Activated CD4-positive, alpha-beta T cell treated with anti-CD3 and anti-CD28 coated beads, Interleukin-10, Interleukin-2, amounts not matched to agents 100 ng/mL and 50 ng/mL, durations not matched to agents 16 hours and 8 hours (primary cell): ENCODE measurements around the gene ANXA5.
A peak's percentile ranks its signal among the peaks of the same experiment; 100 is the strongest.
"Not testable (repeated sequence)": the region's sequence is repeated elsewhere in the genome, so short reads cannot be mapped to it uniquely, and the experiment has no call there.

Source experiments
- DNase-seq: peaks from one replicate; pipeline ENCODE4 v3.0.0-alpha.2; 2020

The ANXA5 gene

DNA sequence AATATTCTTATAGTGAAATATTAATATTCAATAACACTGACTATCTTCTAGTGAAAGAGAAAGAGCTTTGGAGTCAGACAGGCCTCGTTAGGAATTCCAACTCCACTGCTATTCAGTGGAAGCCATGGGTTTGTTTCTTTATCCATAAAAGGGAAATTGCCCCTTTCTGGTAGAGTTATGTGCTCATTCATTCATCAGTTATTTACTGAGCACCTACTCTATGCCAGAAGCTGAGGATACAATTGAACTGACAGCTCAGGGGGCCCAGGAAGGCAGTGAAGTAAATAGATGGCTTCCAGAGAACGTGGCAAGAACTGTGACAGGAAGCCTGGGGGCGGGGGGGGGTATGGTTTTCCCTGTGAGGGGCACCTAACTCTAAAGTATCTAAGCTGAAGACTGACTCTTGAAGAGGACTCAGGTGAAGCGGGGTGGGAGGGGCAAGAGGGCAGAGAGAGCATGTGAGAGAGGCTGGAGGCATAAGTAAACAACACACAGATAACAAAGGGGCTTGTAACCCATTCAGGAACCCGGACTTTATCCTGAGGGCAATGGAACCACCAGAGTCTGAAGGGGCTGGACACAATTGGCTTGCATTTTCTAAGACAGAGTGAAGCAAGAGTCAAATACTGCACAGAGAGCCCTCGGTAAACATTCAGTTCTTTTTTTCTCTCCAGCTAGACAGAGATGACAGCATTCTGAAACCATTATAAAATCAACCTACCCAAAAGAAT, 20.3 kb downstream of the ANXA5 start:
- no peak for DNase-seq

DNA sequence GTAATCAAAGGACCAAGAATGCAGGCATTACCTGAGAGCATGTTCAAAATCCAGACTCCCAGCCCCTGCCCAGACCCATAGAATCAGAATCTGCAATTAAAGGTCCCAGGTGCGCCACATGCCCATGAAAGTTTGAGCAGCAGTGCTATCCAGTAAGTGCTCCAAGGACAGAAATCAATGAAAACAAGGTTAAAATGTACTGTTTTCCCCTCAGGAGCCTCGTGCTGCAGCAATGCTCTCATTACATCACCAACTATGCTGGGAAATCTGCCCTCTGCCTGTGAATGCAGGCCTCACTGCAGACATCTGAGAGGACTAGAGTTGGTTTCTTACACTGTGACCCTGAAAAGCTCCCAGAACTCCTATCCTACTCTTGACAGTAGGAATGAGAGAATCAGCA, 21.1 kb downstream of the ANXA5 start:
- DNase-seq: no peak

DNA sequence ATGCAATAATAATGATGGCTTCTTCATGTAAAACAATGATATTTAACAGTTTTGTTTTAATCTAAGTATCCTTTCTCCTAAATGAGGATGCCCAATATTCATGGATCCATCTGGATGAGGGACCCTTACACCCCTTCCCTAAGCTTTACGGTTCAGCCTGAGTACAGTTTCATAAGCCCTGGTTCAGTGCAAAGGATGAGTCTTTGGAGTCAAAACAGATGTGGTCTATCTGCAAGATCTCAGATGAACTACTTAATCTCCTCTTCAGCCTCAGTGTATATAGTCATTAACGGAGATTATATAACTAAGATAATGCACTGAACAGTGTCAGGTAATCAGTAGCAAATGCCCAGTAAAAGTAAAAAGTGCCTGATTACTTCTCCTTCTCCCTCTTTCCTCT, 22.1 kb downstream of the ANXA5 start:
- DNase-seq: no peak

DNA sequence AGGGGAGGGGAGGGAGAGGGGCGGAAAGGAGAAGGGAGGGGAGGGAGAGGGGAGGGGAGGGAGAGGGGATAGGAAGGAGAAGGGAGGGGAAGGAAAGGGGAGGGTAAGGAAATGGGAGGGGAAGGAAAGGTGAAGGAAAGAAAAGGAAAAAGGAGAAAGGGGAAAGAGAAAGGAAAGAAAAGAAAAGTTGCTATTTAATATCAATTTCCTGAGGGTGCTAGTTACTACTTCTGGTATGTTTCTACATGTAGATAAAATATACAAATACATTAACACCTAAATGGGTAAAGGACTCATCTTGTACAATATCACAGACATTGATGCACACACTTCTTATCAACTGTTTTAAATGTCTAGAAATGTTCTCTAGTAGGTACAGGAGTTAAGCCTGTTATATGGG, 22.6 kb downstream of the ANXA5 start:
- no peak for DNase-seq

DNA sequence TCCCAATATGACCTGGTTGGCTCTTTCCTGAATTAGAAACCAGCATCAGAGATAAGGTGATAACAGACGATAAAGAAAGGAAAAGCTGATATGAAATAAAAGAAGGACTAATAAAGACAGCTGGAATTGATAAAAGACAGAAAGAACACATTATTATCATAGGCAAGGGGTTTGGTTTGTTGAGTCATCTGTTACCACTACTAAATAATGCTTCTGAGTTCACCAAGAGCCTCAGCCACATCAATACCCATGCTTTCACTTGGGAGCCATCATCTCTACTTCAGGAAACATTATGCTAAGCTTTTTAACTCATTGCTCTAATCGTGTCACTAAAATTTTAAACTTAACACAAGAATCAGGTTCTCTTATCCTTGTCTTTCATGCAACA, 27.6 kb downstream of the ANXA5 start:
- no peak for DNase-seq

DNA sequence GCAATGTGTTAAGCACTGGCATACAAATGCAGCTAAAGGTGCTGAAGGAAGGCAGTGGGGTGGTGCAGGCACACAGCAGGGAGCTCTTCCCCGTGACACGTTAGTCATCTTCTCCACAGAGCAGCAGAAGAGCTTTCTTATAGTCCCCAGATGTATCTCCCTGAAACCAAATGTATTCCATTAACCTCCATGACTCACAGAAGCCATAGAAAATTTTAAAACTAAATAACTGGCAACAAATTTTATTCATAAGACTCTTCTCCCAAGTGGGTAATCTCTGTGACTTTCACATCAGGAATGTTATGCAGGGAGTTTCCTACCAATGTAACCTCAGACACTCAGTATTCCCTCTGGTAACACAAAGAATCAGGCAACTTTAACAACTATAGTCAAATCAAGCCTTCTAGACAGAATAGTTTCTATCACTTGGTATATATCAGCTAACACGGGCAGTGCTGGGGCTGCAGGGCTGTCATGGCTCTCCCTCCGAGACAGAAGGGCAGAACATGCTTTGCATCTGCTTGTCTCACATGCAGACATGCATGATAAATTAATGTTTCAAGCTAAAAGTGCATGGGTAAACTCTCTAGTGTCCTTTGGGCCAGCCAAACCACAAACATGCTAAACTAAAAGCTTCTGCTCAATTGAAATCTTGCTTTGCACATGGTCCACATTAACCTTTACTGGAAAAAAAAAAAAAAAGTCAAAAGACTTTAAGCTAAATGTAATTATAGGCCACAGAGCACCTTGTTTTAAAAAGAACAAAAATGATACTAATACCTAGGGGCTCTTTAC, 28.2 kb downstream of the ANXA5 start:
- DNase-seq: no peak

DNA sequence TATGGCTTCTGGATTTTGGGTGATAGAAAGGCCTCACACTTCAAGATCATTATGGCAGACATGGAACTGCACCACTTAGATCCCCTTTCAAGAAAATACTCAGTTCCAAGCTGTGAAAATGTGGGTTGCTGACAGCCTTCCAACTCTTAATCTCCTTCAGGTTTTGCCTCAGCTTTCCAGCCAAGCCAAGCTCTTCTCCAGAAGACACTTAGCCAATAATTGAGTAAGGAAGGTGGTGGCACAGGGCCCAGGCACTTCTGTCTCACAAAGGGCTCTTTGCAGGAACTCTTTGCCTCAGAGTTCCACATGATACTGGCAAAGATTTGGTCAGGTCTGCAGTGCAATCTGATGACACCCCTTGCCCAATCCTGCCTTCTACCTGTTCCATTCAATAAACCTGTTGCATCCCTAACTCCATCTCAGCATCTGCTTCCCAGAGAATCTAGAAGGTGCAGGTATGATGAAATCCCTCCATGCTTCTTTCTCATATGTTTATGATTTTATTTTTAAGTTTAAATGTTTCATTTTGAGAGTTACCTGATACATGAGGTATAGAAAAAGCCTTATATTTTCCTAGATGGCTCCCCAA, 30.6 kb downstream of the ANXA5 start:
- DNase-seq: no peak

DNA sequence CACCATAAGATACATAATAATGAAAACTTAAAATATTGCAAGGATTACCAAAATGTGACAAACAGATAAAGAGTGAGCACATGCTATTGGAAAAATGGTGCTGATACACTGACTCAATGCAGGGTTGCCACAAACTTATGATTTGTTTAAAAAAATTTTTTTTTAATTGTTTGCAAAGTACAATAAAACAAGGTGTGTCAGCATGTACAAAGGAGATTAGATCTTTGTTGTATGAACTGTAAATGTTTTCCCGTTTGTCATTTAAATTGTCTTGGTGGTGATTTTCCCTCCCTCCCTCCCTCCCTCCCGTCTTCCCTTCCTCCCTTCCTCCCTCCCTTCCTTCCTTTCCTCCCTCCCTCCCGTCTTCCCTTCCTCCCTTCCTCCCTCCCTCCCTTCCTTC, 31.4 kb downstream of the ANXA5 start:
- no peak for DNase-seq

DNA sequence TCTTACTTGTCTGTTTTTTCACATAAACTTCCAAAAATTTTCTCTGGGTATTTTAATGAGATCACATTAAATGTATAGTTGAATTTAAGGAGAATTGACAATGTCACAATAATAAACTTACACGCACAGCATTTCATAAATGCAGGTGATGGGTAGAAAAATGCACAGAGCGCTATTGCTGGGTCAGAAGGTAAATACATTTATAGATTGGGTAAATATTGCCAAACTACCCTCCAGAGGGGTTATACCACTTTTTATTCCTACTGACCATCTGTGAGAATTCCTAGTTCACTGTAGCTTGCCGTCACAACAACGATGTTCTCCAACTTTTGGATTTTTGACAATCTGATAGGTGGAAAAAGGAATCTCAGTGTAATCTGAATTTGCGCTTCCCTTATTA, 34.6 kb downstream of the ANXA5 start:
- DNase-seq: no peak

DNA sequence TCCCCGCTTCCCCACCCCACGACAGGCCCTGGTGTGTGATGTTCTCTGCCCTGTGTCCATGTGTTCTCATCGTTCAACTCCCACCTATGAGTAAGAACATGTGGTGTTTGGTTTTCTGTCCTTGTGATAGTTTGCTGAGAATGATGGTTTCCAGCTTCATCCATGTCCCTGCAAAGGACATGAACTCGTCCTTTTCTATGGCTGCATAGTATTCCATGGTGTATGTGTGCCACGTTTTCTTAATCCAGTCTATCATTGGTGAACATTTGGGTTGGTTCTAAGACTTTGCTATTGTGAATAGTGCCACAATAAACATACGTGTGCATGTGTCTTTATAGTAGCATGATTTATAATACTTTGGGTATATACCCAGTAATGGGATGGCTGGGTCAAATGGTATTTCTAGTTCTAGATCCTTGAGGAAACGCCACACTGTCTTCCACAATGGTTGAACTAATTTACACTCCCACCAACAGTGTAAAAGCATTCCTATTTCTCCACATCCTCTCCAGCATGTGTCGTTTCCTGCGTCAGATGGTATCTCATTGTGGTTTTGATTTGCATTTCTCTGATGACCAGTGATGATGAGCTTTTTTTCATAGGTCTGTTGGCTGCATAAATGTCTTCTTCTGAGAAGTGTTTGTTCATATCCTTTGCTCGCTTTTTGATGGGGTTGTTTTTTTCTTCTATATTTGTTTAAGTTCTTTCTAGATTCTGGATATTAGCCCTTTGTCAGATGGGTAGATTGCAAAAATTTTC, 36.4 kb downstream of the ANXA5 start:
- DNase-seq: not testable (repeated sequence)

DNA sequence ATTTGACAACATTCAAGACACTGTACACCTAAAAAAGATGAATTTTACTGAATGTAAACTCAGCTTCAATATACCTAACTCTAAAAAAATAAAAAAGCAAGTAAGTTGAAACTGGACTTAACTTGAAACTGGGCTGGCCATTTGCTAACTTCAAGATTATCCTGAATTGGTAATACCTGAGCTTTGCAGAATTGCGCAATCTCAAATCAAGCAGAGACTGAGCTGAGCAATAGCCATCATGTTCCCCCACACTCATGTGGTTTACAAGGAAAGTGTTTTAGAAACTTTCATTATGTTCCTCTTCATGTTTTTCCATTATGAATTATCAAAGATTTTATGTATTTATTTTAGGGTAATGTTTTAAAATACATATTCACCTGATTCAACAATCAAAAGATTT, 38.7 kb downstream of the ANXA5 start:
- no peak for DNase-seq

DNA sequence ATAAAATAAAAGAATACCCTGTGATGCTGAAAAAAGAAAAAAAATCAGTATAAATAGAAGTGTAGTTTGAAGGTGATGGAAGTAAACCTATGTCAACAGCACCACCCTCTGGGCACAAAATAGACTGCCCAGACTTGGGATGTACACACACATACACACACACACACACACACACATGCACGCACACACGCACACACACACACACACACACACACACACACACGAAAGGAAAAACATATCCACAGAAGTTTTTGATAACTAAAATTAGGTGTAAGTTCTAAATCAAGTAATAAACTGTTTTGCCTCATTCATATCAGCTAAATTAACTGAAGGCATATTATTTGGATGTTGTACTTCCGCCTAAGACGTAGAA, 40.5 kb downstream of the ANXA5 start:
- peak; percentile 48 for DNase-seq

DNA sequence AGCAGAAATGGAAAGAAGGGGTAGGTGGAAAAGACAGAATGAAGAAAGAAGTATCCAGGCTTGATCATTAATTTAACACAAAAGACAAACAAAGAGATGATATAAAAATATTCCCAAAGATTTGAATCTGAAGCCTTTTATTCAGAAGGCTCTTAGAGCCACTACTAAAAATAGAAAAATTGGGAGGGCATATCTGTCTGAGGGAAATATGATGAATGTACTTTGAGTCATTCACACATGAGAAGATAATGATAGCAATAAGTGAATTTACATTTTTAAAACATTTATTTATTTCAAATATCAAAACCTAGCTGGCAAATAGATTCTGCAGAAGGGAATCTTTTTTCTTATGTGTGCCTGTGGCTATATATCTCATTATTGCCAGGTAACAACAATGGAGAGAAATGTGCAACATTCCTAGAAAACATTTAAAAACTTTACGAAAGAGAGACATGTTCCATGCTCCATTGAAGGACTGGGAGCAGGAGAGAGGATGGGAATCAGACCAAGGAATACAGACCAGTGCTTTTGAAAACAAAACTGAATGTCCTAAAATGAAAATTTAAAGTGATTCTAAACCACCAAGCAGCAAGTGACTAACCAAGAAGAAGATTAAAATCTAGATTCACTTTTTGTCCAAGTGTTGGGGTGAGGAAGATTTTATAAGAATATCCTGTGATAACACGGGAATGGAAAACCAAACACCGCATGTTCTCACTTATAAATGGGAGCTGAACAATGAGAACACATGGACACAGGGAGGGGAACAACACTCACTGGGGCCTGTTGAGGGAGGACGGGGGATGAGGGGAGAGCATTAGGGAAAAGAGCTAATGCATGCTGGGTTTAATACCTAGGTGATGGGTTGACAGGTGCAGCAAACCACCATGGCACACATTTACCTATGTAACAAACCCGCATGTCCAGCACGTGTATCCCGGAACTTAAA, 41.2 kb downstream of the ANXA5 start:
- no peak for DNase-seq

DNA sequence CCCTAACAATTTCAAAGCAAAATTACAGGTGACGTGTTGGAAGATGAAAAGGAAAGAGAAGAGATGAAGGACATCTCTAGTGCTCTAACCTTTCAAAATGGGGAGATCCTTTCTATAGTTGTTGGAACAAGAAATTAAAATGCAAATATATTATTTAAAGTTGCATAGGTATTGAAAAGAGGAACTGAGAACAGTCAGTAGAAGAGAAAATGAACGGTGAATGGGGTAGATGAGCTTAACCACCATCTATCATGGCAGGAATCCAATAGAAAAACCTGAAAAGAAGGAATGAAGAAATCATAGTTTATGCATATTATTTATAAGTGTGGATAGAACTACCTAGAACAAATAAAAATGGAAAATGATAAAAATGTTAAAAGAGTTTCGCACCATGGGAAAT, 42.0 kb downstream of the ANXA5 start:
- no peak for DNase-seq

DNA sequence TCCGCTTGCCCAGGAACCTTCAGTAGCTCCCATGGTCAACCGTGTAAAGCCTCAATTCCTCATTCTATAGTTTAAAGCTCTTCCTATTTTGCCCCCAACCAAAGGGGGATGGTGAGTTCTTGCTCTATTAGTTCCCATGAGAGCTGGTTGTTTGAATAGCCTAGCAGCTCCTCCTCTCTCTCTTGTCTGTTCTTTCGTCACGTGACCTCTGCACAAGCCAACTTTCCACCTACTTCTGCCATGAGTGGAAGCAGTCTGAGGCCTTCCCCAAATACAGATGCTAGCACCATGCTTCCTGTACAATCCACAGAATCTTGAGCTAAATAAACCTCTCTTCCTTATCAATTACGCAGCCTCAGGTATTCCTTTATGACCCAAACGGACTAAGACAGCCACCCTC, 42.8 kb downstream of the ANXA5 start:
- DNase-seq: no peak

DNA sequence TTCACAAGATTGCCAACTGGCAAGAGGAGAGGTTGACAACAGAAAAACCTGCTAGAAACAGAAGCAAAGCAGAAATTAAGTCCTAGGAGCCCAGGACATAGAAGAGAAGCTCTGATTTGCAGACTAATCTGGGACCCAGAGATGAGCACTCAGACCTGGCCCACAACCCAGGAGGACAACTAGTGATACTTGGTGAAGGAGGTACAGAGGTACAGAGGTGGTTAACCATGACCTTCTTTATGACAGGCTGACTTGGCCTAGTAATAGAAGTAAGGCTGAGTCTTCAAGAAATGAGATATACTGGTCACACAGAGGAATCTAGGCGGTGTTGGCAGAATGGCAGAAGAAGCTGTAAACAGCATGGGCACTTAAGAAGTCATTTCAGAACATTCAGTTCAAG, 43.6 kb downstream of the ANXA5 start:
- DNase-seq: no peak

DNA sequence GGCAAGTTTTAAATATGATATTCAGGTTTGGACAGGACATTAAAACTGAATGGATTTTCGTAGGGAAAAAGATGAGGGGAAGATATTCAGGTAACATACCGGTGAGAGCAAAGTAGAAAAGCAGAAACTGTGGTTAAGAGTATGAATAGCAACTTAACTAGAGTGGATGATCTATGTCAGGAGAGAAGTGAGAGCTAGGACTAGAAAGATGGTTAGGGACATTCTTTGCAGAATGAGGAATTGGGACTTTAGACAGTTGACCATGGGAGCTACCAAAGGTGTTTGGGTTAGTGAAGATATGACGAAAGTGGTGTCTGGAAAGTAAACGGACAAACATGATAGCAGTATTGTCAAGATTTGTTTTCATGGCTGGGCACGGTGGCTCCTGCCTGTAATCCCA, 45.2 kb downstream of the ANXA5 start:
- no peak for DNase-seq

DNA sequence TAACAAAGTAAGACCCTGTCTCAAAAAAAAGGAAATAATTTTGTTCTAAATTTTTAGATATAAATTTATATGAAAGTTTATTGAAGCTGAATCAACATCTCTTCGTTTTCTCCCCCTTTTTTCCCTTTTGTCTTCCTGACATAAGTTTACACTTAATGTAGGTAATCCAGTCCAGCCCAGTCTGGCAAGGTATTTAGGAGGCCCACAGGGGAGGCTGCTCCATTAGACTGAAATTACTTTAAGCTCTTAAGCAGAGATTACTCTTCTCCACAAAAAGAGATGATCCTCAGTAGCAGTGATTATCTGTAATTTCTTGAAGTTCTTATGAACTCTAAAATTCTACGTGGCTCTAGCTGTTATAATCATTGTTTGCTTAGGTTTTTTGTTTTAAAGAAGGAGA, 46.0 kb downstream of the ANXA5 start:
- no peak for DNase-seq

DNA sequence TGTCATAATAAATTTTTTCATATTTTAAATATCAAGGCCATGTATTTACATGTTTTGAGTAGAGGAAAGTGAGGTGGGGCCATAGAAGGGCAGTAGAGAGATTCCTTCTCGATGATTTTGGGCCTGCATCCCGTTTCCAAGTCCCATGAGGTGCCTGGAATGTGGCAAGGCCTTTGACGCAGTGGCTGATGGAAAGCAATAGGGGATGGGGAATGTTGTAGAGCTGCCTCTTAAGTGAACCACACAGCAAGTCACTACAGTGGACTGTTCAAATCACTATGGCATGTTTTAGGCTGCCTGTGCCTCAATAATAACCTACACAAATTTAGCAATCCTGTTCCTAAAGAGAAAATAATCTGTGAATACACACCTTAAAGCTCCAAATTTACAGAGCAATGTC, 48.3 kb downstream of the ANXA5 start:
- DNase-seq: no peak

DNA sequence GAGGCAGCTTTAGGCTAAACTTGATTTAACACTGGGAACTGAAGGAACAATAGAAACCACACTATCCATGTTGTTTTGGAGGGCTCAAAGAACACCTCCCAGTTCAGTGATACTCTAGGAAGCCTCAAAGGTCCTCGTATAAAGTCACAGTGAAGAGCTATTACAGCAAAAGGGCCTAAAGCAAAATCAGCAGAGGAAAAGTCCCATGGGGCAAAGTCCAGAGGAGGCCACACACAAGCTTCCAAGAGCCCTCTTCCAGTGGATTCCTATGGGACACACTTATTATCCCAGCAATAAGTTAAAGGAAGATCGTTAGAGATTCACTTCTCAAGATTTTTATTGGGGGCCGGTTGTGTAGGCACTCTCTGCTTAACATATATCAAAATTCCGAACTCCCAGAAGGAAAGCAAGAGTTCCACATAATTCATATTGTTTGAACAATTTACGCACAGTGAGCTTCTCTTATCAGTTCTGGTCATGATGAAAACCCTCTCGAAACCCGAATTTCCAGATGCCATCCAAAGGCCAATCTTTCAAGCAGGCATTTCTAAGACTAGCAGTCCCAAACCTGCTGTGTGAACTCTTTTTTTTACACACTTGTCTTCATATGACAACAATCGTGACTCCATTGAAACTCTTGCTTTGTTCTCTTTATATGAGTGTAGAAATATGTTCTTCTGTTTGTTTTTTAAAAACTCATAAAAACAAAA, 53.7 kb downstream of the ANXA5 start:
- DNase-seq: no peak

DNA sequence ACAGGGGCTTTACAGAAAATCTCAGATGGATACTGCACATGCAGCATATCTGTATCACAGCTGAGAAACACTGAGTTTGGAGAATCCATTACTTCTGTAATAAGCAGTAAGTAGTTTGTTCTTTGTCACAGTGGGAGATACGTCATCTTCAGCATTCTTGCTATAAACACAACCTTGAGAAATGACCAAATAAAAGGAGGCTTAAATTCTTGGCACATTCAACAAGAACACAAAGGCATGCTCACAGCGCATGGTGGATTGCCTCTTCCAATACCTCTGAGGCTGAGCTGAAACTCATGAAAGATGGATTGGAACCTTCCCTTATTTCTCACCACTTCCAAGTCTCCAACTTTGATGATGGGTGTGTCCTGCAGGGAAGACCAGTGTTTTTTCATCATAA, 54.5 kb downstream of the ANXA5 start:
- no peak for DNase-seq

DNA sequence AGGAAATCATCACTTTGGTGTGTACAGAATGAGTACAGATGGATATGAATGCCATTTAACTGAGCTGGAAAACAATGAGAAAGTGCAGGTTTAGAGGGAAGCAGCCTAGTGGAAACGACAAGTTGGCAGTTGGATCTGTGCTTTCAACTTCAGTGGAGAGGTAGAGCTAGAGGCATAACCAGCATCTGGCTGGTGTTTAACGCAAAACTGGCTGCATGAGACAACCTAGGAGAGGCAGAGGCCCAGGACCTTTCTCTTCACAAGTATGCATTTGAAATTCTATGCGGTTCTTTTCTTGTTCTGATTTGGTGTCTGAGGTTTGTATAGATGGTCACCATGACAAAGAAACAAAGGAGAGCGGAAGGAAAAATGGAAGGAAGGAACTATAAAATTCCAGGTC, 63.1 kb downstream of the ANXA5 start:
- DNase-seq: no peak
